NCI-H187 treated with DMSO at 0.1 percent for 48 hours (cell line): ENCODE data around the gene MIPOL1.

Experiments used
- DNase-seq: peaks from one replicate; lab custom pipeline; 2025; lab: John Stamatoyannopoulos, UW

MIPOL1 gene

GRCh38 chr14:37597914-37598746 is 400.4 kb downstream of the MIPOL1 start:
- DNase-seq = no peak

GRCh38 chr14:37598747-37599506 is 401.2 kb downstream of the MIPOL1 start:
- DNase-seq = no peak

- DNase-seq = no peak
These were observed 402.0 kb downstream of the MIPOL1 start for GRCh38 chr14:37599507-37600368.

- DNase-seq = no peak
These were observed 403.4 kb downstream of the MIPOL1 start for GRCh38 chr14:37600880-37601741.

- DNase-seq = no peak
These were observed 404.1 kb downstream of the MIPOL1 start for GRCh38 chr14:37601865-37602264.
